ENCODE measurements around the gene STK32B.
"Not testable (repeated sequence)": the region's sequence is repeated elsewhere in the genome, so short reads cannot be mapped to it uniquely, and the experiment has no call there.

The STK32B gene

GRCh38 chr4:5409972-5410618, 358.8 kb downstream of the STK32B start:
- no peak for DNase-seq

- no peak for DNase-seq
Observed at GRCh38 chr4:5412296-5412695, 361.0 kb downstream of the STK32B start.

GRCh38 chr4:5412751-5413150, 361.5 kb downstream of the STK32B start:
- DNase-seq, result no peak

GRCh38 chr4:5416637-5417036, 365.4 kb downstream of the STK32B start:
- DNase-seq, result no peak

GRCh38 chr4:5420266-5420665, 369.0 kb downstream of the STK32B start:
- no peak for DNase-seq

- no peak for DNase-seq
Observed at GRCh38 chr4:5421416-5421815, 370.1 kb downstream of the STK32B start.

- no peak for DNase-seq
Observed at GRCh38 chr4:5422195-5422594, 370.9 kb downstream of the STK32B start.

- DNase-seq, result no peak
Observed at GRCh38 chr4:5423670-5424069, 372.4 kb downstream of the STK32B start.

GRCh38 chr4:5424211-5424610, 372.9 kb downstream of the STK32B start:
- no peak for DNase-seq

- no peak for DNase-seq
Observed at GRCh38 chr4:5424901-5425300, 373.6 kb downstream of the STK32B start.

GRCh38 chr4:5429747-5430146, 378.5 kb downstream of the STK32B start:
- no peak for DNase-seq

- no peak for DNase-seq
Observed at GRCh38 chr4:5433196-5433595, 381.9 kb downstream of the STK32B start.

- DNase-seq, result no peak
Observed at GRCh38 chr4:5435201-5435600, 383.9 kb downstream of the STK32B start.

GRCh38 chr4:5435823-5436222, 384.5 kb downstream of the STK32B start:
- no peak for DNase-seq

- not testable (repeated sequence) for DNase-seq
Observed at GRCh38 chr4:5443976-5444802, 392.9 kb downstream of the STK32B start.

- no peak for DNase-seq
Observed at GRCh38 chr4:5444918-5445517, 393.7 kb downstream of the STK32B start.

- DNase-seq, result no peak
Observed at GRCh38 chr4:5446595-5447226, 395.4 kb downstream of the STK32B start.

- DNase-seq, result no peak
Observed at GRCh38 chr4:5447755-5448154, 396.5 kb downstream of the STK32B start.

GRCh38 chr4:5448221-5448620, 396.9 kb downstream of the STK32B start:
- DNase-seq, result no peak

- DNase-seq, result no peak
Observed at GRCh38 chr4:5451243-5451642, 400.0 kb downstream of the STK32B start.

GRCh38 chr4:5452156-5452555, 400.9 kb downstream of the STK32B start:
- no peak for DNase-seq

GRCh38 chr4:5455003-5455585, 403.8 kb downstream of the STK32B start:
- DNase-seq, result no peak

- no peak for DNase-seq
Observed at GRCh38 chr4:5456296-5456845, 405.1 kb downstream of the STK32B start.

All from activated naive CD4-positive, alpha-beta T cell treated with Interleukin-2 at 50 U/mL for 16 hours (primary cell).